ENCODE data around the gene METTL15. TPM values are rescaled to one million over a fixed set of nuclear protein-coding genes. Genes with fewer than 3 reads are reported as not detected.

The METTL15 gene
- total RNA-seq, 3 donors from 2014 or later (not counting 1 experiment from before 2014, with no cell fraction given): 7.4 to 12.1 (median 9.1) TPM

DNA sequence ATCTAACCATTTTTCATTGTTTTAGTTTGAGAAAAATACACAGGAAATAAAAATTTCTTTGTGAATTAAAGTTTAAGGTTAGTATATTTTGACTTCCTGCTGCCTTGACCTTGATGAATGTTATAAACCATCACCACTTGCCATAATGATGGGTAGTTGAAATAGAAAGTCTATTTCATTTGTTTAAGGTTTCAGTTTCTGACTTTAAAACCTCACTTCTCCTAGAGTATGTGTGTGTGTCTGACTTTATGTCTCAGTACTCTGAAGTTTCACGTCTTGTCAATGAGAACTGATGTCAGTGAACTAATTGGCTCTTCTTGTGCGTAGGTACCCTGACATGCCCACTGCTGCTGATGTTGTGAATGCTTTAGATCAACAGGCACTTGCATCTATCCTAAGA lies 188.2 kb downstream of the METTL15 start:
- H3K27ac ChIP-seq (ENCODE audit: low read length): no peak overlapping the region
- H3K4me1 ChIP-seq (ENCODE audit: control insufficient read depth, insufficient read depth, low read length): no peaks in the 10 kb centered on the region
- TF ChIP-seq, protein P1, sequence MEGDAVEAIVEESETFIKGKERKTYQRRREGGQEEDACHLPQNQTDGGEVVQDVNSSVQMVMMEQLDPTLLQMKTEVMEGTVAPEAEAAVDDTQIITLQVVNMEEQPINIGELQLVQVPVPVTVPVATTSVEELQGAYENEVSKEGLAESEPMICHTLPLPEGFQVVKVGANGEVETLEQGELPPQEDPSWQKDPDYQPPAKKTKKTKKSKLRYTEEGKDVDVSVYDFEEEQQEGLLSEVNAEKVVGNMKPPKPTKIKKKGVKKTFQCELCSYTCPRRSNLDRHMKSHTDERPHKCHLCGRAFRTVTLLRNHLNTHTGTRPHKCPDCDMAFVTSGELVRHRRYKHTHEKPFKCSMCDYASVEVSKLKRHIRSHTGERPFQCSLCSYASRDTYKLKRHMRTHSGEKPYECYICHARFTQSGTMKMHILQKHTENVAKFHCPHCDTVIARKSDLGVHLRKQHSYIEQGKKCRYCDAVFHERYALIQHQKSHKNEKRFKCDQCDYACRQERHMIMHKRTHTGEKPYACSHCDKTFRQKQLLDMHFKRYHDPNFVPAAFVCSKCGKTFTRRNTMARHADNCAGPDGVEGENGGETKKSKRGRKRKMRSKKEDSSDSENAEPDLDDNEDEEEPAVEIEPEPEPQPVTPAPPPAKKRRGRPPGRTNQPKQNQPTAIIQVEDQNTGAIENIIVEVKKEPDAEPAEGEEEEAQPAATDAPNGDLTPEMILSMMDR (IDR thresholded peaks at IDR 0.05): no peak
- no peaks in the 10 kb centered on the region for H3K9me3 ChIP-seq (ENCODE audit: control insufficient read depth, insufficient read depth, low read length)
- ATAC-seq (no peak), DNase-seq (no peak)
- 70% methylated on average over 2 of the region's 2 CpGs for WGBS (ENCODE audit: insufficient coverage)
- no peaks in the 10 kb centered on the region for H3K36me3 Mint-ChIP-seq
- intact Hi-C loops (cut with micrococcal nuclease): no loop called here
- peak overlapping the region; percentile 21 to 46 for H3K27ac Mint-ChIP-seq
- H3K4me3 ChIP-seq (ENCODE audit: low read length): no peak overlapping the region
- no peaks in the 10 kb centered on the region for H3K9me3 Mint-ChIP-seq
- no peak overlapping the region for H3K4me3 Mint-ChIP-seq
- peaks cover 12% of the 10 kb centered on the region for H3K36me3 ChIP-seq (ENCODE audit: control insufficient read depth, insufficient read depth, low read length)
- peaks cover 11 to 15% of the 10 kb centered on the region in 2 donors for H3K4me1 Mint-ChIP-seq
- no peaks in the 10 kb centered on the region for H3K27me3 ChIP-seq (ENCODE audit: control insufficient read depth, insufficient read depth, low read length)
- H3K27me3 Mint-ChIP-seq (ENCODE audit: low read depth in 2 of 2): no peaks in the 10 kb centered on the region

DNA sequence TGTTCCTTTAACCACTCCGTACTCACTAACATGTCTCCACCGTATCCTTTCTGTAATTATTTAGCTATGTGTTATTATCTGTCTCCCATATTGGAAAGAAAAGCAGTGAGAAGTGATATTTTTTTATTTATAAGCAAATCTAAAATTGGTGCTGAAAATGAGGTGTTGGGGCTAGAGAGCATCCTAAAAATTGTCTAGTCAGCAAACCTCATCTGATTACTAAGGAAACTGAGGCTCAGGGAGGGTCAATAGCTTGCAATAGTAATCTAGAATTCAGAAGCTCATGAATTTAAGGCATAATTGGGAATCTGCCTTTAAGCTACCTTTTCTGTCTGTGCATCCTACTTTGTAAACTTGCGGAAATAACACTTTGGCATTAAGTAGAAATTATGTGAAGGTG lies 190.0 kb downstream of the METTL15 start:
- H3K4me3 Mint-ChIP-seq: no peak overlapping the region
- H3K4me1 ChIP-seq (ENCODE audit: control insufficient read depth, insufficient read depth, low read length): no peaks in the 10 kb centered on the region
- peak overlapping the region in 1 of 2 donors; percentile 41 for H3K27ac Mint-ChIP-seq
- H3K36me3 Mint-ChIP-seq: no peaks in the 10 kb centered on the region
- H3K4me1 Mint-ChIP-seq: peaks cover 11 to 15% of the 10 kb centered on the region in 2 donors
- no peaks in the 10 kb centered on the region for H3K9me3 ChIP-seq (ENCODE audit: control insufficient read depth, insufficient read depth, low read length)
- ATAC-seq: no peak
- no peaks in the 10 kb centered on the region for H3K27me3 ChIP-seq (ENCODE audit: control insufficient read depth, insufficient read depth, low read length)
- WGBS (ENCODE audit: insufficient coverage): no CpG with 5 or more reads among the region's 3 CpGs
- H3K27ac ChIP-seq (ENCODE audit: low read length): no peak overlapping the region
- TF ChIP-seq, protein P1 (IDR thresholded peaks at IDR 0.05): no peak
- peaks cover 15% of the 10 kb centered on the region for H3K36me3 ChIP-seq (ENCODE audit: control insufficient read depth, insufficient read depth, low read length)
- no peak for DNase-seq
- H3K9me3 Mint-ChIP-seq: no peaks in the 10 kb centered on the region
- no peaks in the 10 kb centered on the region for H3K27me3 Mint-ChIP-seq (ENCODE audit: low read depth in 2 of 2)
- H3K4me3 ChIP-seq (ENCODE audit: low read length): no peak overlapping the region
- intact Hi-C loops (cut with micrococcal nuclease): no loop called here

DNA sequence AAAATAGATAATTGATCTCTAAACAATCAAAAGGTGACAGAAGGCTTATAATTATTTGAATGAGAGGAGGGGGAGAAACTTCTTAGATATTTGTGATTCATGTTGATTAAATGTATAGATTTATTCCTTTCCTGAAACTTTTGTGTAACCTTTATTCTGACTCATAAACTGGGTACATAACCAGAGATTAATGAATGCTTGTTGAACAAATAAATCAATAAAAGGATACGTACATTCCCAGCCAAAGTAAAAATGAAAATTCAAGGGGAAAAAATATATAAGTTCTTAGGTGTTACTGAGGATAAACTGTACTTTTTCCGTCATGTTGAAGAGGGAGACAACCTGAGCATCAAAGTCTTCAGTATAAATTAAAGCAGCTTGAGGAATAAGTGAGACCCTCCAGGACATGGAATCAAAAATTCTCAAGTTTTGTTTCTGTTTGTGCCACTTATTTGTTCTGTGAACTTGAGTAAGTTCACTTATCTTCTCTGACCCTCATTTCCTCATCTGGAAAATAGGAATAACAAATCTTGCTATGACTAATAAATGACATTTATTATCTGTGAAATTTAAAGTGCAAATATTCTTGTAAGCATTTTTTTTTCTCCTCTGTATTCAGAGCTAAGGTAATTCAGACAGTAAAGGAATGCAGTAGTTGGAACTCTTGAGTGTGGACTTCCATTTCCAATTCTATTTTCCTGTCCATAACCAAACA lies 195.4 kb downstream of the METTL15 start:
- H3K4me1 ChIP-seq (ENCODE audit: control insufficient read depth, insufficient read depth, low read length): no peaks in the 10 kb centered on the region
- Mint-ChIP-seq H3K27me3 (ENCODE audit: low read depth in 2 of 2) (no peaks in the 10 kb centered on the region), H3K4me3 (no peak overlapping the region), H3K36me3 (no peaks in the 10 kb centered on the region), H3K4me1 (no peaks in the 10 kb centered on the region), H3K9me3 (no peaks in the 10 kb centered on the region), H3K27ac (no peak overlapping the region)
- no peak overlapping the region for H3K4me3 ChIP-seq (ENCODE audit: low read length)
- H3K27me3 ChIP-seq (ENCODE audit: control insufficient read depth, insufficient read depth, low read length): no peaks in the 10 kb centered on the region
- H3K9me3 ChIP-seq (ENCODE audit: control insufficient read depth, insufficient read depth, low read length): no peaks in the 10 kb centered on the region
- 98% methylated on average over 2 of the region's 2 CpGs for WGBS (ENCODE audit: insufficient coverage)
- DNase-seq: no peak
- ATAC-seq: no peak
- H3K27ac ChIP-seq (ENCODE audit: low read length): no peak overlapping the region
- intact Hi-C loops (cut with micrococcal nuclease): no loop called here
- TF ChIP-seq, protein P1 (IDR thresholded peaks at IDR 0.05): no peak
- H3K36me3 ChIP-seq (ENCODE audit: control insufficient read depth, insufficient read depth, low read length): peaks cover 10% of the 10 kb centered on the region

DNA sequence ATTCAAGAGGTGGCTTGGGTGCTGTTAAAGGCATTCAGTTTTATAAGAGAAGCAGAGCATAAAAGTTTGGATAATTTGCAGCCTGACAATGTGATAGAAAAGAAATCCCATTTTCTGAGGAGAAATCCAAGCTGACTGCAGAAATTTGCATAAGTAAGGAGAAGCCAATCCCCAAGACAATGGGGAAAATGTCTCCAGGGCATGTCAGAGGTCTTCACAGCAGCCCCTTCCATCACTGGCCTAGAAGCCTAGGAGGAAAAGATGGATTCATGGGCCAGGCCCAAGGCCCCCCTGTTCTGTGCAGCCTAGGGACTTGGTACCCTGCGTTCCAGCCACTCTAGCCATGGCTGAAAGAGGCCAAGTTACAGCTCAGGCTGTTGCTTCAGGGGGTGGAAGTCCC lies 207.3 kb downstream of the METTL15 start:
- Histone ChIP-seq H3K4me3 (ENCODE audit: low read length) (no peak overlapping the region), H3K4me1 (ENCODE audit: control insufficient read depth, insufficient read depth, low read length) (no peaks in the 10 kb centered on the region), H3K27ac (ENCODE audit: low read length) (no peak overlapping the region), H3K36me3 (ENCODE audit: control insufficient read depth, insufficient read depth, low read length) (no peaks in the 10 kb centered on the region), H3K27me3 (ENCODE audit: control insufficient read depth, insufficient read depth, low read length) (no peaks in the 10 kb centered on the region), H3K9me3 (ENCODE audit: control insufficient read depth, insufficient read depth, low read length) (no peaks in the 10 kb centered on the region)
- Mint-ChIP-seq H3K27me3 (ENCODE audit: low read depth in 2 of 2) (no peaks in the 10 kb centered on the region), H3K4me1 (no peaks in the 10 kb centered on the region), H3K27ac (no peak overlapping the region), H3K9me3 (peaks cover 0 to 5% of the 10 kb centered on the region in 2 donors), H3K4me3 (no peak overlapping the region), H3K36me3 (no peaks in the 10 kb centered on the region)
- no peak for ATAC-seq
- 100% methylated on average over 1 of the region's 1 CpG for WGBS (ENCODE audit: insufficient coverage)
- DNase-seq: no peak
- TF ChIP-seq, protein P1 (IDR thresholded peaks at IDR 0.05): no peak
- intact Hi-C loops (cut with micrococcal nuclease): no loop called here

All from natural killer cell (primary cell).